Vagina (tissue), 2 donors: ENCODE measurements around the gene ELAVL1. TPM values are rescaled to one million over a fixed set of nuclear protein-coding genes. Genes with fewer than 3 reads are reported as not detected.

ENCODE experiments used
- DNase-seq, 2 donors: peaks; one replicate each; pipeline ENCODE4 v3.0.0-alpha.2; 2017; ENCODE audit errors: extremely low spot score in 2 of 2
- H3K27ac ChIP-seq: fragments of 200-600 bp; sonication (generic); one replicate; pipeline ENCODE4 v1.5.1; 2019
- H3K27me3 ChIP-seq: fragments of 200-600 bp; sonication (generic); one replicate; pipeline ENCODE4 v1.5.1; 2019
- H3K36me3 ChIP-seq, 2 donors: fragments of 200-600 bp; sonication (generic); one replicate each; pipeline ENCODE4 v1.5.1; 2017 to 2019
- H3K4me1 ChIP-seq: fragments of 200-600 bp; sonication (generic); one replicate; pipeline ENCODE4 v1.5.1; 2019
- H3K4me3 ChIP-seq, 2 donors: fragments of 200-600 bp; sonication (generic); 1 replicate in 1 of 2; 2 replicates in 1 of 2; pipeline ENCODE4 v1.5.1; 2016 to 2019
- H3K9me3 ChIP-seq: fragments of 200-600 bp; sonication (generic); one replicate; pipeline ENCODE4 v1.5.1; 2019
- POLR2A ChIP-seq, 2 donors: fragments of 450-650 bp; IDR thresholded peaks; one replicate each; pipeline ENCODE4 v1.6.1; 2017; ENCODE audit warnings: antibody characterized with exemption in 2 of 2, mild to moderate bottlenecking in 2 of 2, moderate library complexity in 2 of 2
- POLR2AphosphoS5 ChIP-seq, 2 donors: sonication (generic); formaldehyde crosslinking; IDR thresholded peaks; one replicate each; pipeline ENCODE4 v1.9.0; 2017; ENCODE audit warnings: antibody characterized with exemption in 2 of 2, mild to moderate bottlenecking in 2 of 2, low read depth in 1 of 2; ENCODE audit not compliant: insufficient read depth in 1 of 2
- intact Hi-C: fragments of 100-400 bp; cut with DNase I; formaldehyde crosslinking; loops from one replicate; pipeline ENCODE4 v1.15.1; 2023
- total RNA-seq: library from RNA; depleted of rRNA; stranded (reverse); fragments of >200 nt; gene quantifications from one replicate; pipeline ENCODE4 v1.2.3, GENCODE V29; 2016
- TF ChIP-seq, protein P1 (sequence below), 3 experiments: fragments of 450-650 bp in 2 of 3; fragments of 200-600 bp in 1 of 3; sonication (generic) in 1 of 3; IDR thresholded peaks; one replicate each; pipeline ENCODE4 v1.5.1; 2017 to 2019; ENCODE audit warnings: antibody characterized with exemption in 3 of 3, mild to moderate bottlenecking in 2 of 3, moderate library complexity in 2 of 3

The ELAVL1 gene
- total RNA-seq, 1 donor from 2014 or later = 40.5 TPM

DNA sequence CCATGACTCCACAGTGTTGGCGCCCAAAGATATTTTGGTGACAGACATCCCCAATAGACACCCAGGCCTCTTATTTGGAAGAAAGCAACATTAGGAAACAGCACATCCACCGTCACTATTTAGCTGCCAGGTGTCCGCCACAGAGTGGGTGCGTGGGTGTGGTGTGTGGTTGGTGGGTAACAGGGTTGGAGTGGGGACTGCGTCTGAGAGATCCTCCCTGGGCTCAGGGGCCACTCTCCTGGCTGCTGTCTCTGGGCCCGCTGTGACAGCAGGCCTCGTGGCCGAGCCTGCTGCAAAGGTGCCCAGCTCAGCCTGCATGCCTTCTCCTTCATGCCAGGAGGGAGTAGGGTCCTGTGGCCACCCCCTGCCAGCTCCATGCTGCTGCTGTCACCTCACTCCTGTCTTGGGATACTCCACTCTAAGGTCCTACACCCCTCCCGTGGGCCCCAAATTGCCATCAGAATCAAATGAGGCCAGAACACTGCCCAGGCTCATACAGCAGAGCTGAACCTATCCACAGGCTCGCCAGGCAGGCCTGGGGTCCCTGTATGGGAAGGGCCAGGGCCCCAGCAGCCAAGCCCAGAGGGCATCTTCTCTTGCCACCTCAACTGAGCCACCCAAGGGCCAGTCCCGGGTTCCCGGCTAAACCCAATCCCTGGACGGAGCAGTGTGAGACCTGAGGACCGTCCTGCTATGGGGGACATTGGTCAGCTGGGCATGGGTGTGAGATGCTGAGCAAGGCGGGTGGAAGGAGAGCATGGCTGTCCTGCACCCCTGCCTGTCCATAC is 37.2 kb downstream of the ELAVL1 start:
- Histone ChIP-seq H3K36me3 (peaks cover 0 to 52% of the 10 kb centered on the region in 2 donors), H3K4me3 (no peak overlapping the region), H3K9me3 (no peaks in the 10 kb centered on the region), H3K27me3 (no peaks in the 10 kb centered on the region), H3K27ac (no peak overlapping the region), H3K4me1 (no peaks in the 10 kb centered on the region)
- intact Hi-C loops = no loop called here
- DNase-seq = no peak
- TF ChIP-seq POLR2A (IDR thresholded peaks at IDR 0.05) = no peak
- TF ChIP-seq, protein P1, sequence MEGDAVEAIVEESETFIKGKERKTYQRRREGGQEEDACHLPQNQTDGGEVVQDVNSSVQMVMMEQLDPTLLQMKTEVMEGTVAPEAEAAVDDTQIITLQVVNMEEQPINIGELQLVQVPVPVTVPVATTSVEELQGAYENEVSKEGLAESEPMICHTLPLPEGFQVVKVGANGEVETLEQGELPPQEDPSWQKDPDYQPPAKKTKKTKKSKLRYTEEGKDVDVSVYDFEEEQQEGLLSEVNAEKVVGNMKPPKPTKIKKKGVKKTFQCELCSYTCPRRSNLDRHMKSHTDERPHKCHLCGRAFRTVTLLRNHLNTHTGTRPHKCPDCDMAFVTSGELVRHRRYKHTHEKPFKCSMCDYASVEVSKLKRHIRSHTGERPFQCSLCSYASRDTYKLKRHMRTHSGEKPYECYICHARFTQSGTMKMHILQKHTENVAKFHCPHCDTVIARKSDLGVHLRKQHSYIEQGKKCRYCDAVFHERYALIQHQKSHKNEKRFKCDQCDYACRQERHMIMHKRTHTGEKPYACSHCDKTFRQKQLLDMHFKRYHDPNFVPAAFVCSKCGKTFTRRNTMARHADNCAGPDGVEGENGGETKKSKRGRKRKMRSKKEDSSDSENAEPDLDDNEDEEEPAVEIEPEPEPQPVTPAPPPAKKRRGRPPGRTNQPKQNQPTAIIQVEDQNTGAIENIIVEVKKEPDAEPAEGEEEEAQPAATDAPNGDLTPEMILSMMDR (IDR thresholded peaks at IDR 0.05) = no peak
- no peak for TF ChIP-seq POLR2AphosphoS5 (IDR thresholded peaks at IDR 0.05; ENCODE audit: insufficient read depth in 1 of 2, low read depth in 1 of 2)

DNA sequence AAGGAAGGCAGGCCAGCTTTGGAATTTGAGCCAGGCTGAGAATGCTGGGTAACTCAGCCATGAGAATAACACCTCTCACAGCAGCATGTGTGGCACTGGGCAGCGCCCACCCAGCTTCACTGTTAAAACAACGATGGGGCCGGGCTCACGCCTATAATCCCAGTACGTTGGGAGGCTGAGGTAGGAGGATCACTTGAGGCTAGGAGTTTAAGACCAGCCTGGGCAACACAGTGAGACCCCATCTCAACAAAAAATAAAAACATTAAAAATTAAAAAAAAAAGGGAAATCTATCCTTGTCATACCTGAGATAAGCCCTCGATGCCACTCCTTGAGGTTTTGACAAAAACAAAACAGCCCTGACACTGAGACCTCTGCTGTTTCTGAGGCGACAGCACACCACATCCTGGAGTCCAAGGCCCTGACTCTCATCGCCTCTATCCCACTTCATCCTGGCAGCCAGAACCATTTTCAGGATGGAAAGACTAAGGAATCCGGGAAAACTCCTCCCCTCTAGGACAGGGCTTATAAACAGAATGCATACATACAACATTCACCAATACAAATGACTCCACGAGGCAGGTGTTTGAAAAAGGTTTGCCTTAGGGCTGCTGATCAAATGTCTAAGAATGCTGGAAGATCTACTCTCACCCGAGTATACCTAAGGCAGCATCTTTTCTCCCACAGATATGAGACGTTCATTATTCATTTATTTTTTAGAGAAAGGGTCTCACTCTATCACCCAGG is 39.3 kb downstream of the ELAVL1 start:
- Histone ChIP-seq H3K27ac (no peak overlapping the region), H3K4me3 (no peak overlapping the region), H3K4me1 (no peaks in the 10 kb centered on the region), H3K9me3 (no peaks in the 10 kb centered on the region), H3K27me3 (no peaks in the 10 kb centered on the region), H3K36me3 (peaks cover 0 to 54% of the 10 kb centered on the region in 2 donors)
- no peak for DNase-seq
- intact Hi-C loops = no loop called here
- TF ChIP-seq POLR2AphosphoS5 (IDR thresholded peaks at IDR 0.05; ENCODE audit: insufficient read depth in 1 of 2, low read depth in 1 of 2) = no peak
- TF ChIP-seq POLR2A (IDR thresholded peaks at IDR 0.05) = no peak
- TF ChIP-seq, protein P1 (IDR thresholded peaks at IDR 0.05) = no peak

DNA sequence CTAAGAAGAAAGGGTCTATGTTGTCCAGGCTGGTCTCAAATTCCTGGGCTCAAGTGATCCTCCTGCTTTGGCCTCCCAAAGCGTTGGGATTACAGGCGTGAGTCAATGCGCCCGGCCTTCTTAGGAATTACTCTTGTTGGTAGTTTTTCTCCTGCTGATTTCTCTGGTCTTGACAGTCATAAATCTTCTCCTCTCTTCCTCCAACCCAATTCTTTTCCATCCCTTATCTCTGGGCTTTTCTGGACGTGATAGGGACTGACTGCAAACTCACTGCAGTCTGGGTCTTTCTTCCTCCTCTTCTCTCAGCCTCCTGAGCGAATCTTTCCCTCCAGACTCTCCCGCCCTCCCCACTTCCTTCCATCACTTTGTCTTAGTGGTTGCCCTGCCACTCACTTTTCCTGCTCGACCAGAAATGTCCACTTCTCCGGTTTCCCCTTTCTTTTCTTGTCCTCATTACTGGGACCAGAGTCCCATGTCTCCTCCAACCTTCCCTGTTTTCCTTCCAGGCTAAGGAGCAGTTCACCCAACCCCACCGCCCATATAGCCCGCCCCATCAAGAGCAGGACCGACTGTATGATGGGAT is 40.1 kb downstream of the ELAVL1 start:
- Histone ChIP-seq H3K4me1 (no peaks in the 10 kb centered on the region), H3K36me3 (peaks cover 0 to 58% of the 10 kb centered on the region in 2 donors), H3K4me3 (no peak overlapping the region), H3K27ac (no peak overlapping the region), H3K9me3 (no peaks in the 10 kb centered on the region), H3K27me3 (no peaks in the 10 kb centered on the region)
- intact Hi-C loops = no loop called here
- TF ChIP-seq POLR2AphosphoS5 (IDR thresholded peaks at IDR 0.05; ENCODE audit: insufficient read depth in 1 of 2, low read depth in 1 of 2) (no peak), POLR2A (IDR thresholded peaks at IDR 0.05) (no peak)
- TF ChIP-seq, protein P1 (IDR thresholded peaks at IDR 0.05) = no peak
- DNase-seq = no peak

DNA sequence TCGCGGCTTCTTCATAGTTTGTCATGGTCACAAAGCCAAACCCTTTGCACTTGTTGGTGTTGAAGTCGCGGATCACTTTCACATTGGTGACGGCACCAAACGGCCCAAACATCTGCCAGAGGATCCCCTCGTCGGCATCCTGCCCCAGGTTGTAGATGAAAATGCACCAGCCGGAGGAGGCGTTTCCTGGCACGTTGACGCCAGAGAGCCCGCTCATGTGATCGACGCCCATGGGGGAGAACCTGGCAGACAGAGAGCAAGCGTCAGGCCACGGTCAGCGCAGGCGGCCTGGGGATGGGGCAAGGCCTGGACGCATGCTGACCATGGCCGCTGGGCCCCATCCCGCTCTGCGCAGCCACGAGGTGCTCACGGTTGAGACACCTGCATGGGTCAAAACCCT is 41.9 kb downstream of the ELAVL1 start:
- H3K4me1 ChIP-seq = no peaks in the 10 kb centered on the region
- H3K36me3 ChIP-seq = peaks cover 0 to 51% of the 10 kb centered on the region in 2 donors
- H3K27me3 ChIP-seq = no peaks in the 10 kb centered on the region
- H3K27ac ChIP-seq = no peak overlapping the region
- no peak overlapping the region for H3K4me3 ChIP-seq
- TF ChIP-seq POLR2A (IDR thresholded peaks at IDR 0.05) = no peak
- TF ChIP-seq, protein P1 (IDR thresholded peaks at IDR 0.05) = no peak
- TF ChIP-seq POLR2AphosphoS5 (IDR thresholded peaks at IDR 0.05; ENCODE audit: insufficient read depth in 1 of 2, low read depth in 1 of 2) = no peak
- intact Hi-C loops = no loop called here
- no peaks in the 10 kb centered on the region for H3K9me3 ChIP-seq
- no peak for DNase-seq
